Measurements from ENCODE around the gene TNFRSF19.
A peak's percentile ranks its signal among the peaks of the same experiment; 100 is the strongest.

Gene TNFRSF19

DNA sequence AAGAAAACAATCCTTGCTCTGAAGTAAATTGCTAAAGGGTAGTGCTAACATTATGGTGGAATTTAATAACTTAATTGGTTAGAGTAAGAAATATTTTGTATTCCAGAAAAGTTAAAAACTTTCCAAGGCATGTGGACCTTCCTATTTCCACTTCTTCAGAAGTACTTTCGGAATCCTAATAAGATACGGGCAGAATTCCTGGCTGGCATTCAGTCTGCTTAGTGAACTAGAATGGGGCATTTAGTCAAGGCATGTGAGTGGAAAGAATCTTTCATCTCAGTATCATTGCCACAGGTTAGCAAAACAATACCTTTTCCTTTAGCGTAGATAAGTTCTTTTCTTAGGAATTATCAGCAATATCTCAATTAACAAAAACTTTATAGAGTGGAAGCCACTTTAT, 85.1 kb downstream of the TNFRSF19 start:
- FAIRE-seq, result no peak
- TF ChIP-seq POU2F2 (IDR thresholded peaks at IDR 0.05; ENCODE audit: low read depth, low read length), result no peak
- no peak for TF ChIP-seq PAX5 (IDR thresholded peaks at IDR 0.05; ENCODE audit: insufficient read depth, low read length, severe bottlenecking)
- no peak for TF ChIP-seq POLR2A (IDR thresholded peaks at IDR 0.05; ENCODE audit: low read depth, low read length)
- TF ChIP-seq SPI1 (IDR thresholded peaks at IDR 0.05; ENCODE audit: low read depth, low read length), result no peak
- no peak for TF ChIP-seq TAF1 (IDR thresholded peaks at IDR 0.05; ENCODE audit: low read depth, low read length)
- TF ChIP-seq POLR2AphosphoS5 (IDR thresholded peaks at IDR 0.05; ENCODE audit: low read depth, low read length), result no peak
- no peak for DNase-seq (ENCODE audit: insufficient read length, low spot score)

DNA sequence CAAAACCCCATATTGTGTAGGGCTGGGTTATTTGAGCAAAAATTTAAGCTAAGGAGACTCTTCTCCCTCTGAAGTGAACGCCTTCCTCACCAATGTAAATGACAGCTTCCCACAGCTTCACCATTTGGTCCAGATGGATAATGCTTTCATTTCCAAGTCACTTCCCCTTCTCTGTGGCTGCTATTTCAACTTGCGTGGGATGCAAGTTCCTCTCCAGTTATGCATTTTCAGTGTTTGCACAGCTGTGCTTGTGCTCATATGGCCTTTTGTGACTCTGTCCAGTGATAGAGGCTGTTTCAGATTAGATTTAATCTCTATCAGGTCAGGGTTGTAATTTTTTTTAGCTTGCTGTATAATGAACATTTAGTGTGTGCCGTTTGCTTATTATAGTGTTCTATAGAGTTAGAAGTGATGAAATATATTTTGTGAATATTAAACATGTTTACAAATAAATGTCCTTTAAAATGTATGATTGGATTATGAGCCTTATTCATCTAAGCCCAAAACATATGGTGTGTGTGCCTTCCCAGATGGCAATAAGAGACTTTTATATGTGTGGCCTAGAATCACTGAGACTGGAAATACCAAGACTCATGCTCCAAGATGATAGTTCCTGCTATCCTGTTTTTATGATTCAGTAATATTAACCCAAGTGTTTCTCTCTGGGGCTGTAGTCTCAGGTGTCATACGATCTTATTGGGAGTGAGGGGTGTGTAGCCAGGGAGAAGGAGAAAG, 86.6 kb downstream of the TNFRSF19 start:
- peak; percentile 21 for DNase-seq (ENCODE audit: insufficient read length, low spot score)
- FAIRE-seq, result no peak
- TF ChIP-seq POLR2AphosphoS5 (IDR thresholded peaks at IDR 0.05; ENCODE audit: low read depth, low read length) (no peak), TAF1 (IDR thresholded peaks at IDR 0.05; ENCODE audit: low read depth, low read length) (no peak), POLR2A (IDR thresholded peaks at IDR 0.05; ENCODE audit: low read depth, low read length) (no peak), POU2F2 (IDR thresholded peaks at IDR 0.05; ENCODE audit: low read depth, low read length) (peak; percentile 84; the same call in 1 of the 2 replicates), PAX5 (IDR thresholded peaks at IDR 0.05; ENCODE audit: insufficient read depth, low read length, severe bottlenecking) (no peak), SPI1 (IDR thresholded peaks at IDR 0.05; ENCODE audit: low read depth, low read length) (peak; percentile 95)

- FAIRE-seq, result no peak
- TF ChIP-seq POLR2AphosphoS5 (IDR thresholded peaks at IDR 0.05; ENCODE audit: low read depth, low read length) (no peak), TAF1 (IDR thresholded peaks at IDR 0.05; ENCODE audit: low read depth, low read length) (no peak), POU2F2 (IDR thresholded peaks at IDR 0.05; ENCODE audit: low read depth, low read length) (no peak), SPI1 (IDR thresholded peaks at IDR 0.05; ENCODE audit: low read depth, low read length) (no peak), PAX5 (IDR thresholded peaks at IDR 0.05; ENCODE audit: insufficient read depth, low read length, severe bottlenecking) (no peak), POLR2A (IDR thresholded peaks at IDR 0.05; ENCODE audit: low read depth, low read length) (no peak)
- no peak for DNase-seq (ENCODE audit: insufficient read length, low spot score)
These were observed 88.8 kb downstream of the TNFRSF19 start for GRCh38 chr13:23658929-23659541.

GRCh38 chr13:23660249-23660648, 90.0 kb downstream of the TNFRSF19 start:
- no peak for TF ChIP-seq TAF1 (IDR thresholded peaks at IDR 0.05; ENCODE audit: low read depth, low read length)
- TF ChIP-seq SPI1 (IDR thresholded peaks at IDR 0.05; ENCODE audit: low read depth, low read length), result no peak
- no peak for TF ChIP-seq PAX5 (IDR thresholded peaks at IDR 0.05; ENCODE audit: insufficient read depth, low read length, severe bottlenecking)
- no peak for TF ChIP-seq POLR2AphosphoS5 (IDR thresholded peaks at IDR 0.05; ENCODE audit: low read depth, low read length)
- no peak for TF ChIP-seq POLR2A (IDR thresholded peaks at IDR 0.05; ENCODE audit: low read depth, low read length)
- TF ChIP-seq POU2F2 (IDR thresholded peaks at IDR 0.05; ENCODE audit: low read depth, low read length), result no peak
- no peak for FAIRE-seq

GRCh38 chr13:23666582-23666981, 96.4 kb downstream of the TNFRSF19 start:
- no peak for FAIRE-seq
- no peak for DNase-seq (ENCODE audit: insufficient read length, low spot score)
- TF ChIP-seq SPI1 (IDR thresholded peaks at IDR 0.05; ENCODE audit: low read depth, low read length), result no peak
- TF ChIP-seq TAF1 (IDR thresholded peaks at IDR 0.05; ENCODE audit: low read depth, low read length), result no peak
- no peak for TF ChIP-seq POLR2A (IDR thresholded peaks at IDR 0.05; ENCODE audit: low read depth, low read length)
- no peak for TF ChIP-seq POU2F2 (IDR thresholded peaks at IDR 0.05; ENCODE audit: low read depth, low read length)
- no peak for TF ChIP-seq PAX5 (IDR thresholded peaks at IDR 0.05; ENCODE audit: insufficient read depth, low read length, severe bottlenecking)
- TF ChIP-seq POLR2AphosphoS5 (IDR thresholded peaks at IDR 0.05; ENCODE audit: low read depth, low read length), result no peak

More at GRCh38 chr13:23660249-23660648, 90.0 kb downstream of the TNFRSF19 start:
- no peak for DNase-seq (ENCODE audit: insufficient read length, low spot score)

GRCh38 chr13:23667750-23668149, 97.5 kb downstream of the TNFRSF19 start:
- no peak for TF ChIP-seq SPI1 (IDR thresholded peaks at IDR 0.05; ENCODE audit: low read depth, low read length)
- no peak for TF ChIP-seq PAX5 (IDR thresholded peaks at IDR 0.05; ENCODE audit: insufficient read depth, low read length, severe bottlenecking)
- no peak for TF ChIP-seq POU2F2 (IDR thresholded peaks at IDR 0.05; ENCODE audit: low read depth, low read length)
- no peak for TF ChIP-seq POLR2AphosphoS5 (IDR thresholded peaks at IDR 0.05; ENCODE audit: low read depth, low read length)
- no peak for TF ChIP-seq POLR2A (IDR thresholded peaks at IDR 0.05; ENCODE audit: low read depth, low read length)
- no peak for TF ChIP-seq TAF1 (IDR thresholded peaks at IDR 0.05; ENCODE audit: low read depth, low read length)
- no peak for FAIRE-seq
- DNase-seq (ENCODE audit: insufficient read length, low spot score), result no peak

DNA sequence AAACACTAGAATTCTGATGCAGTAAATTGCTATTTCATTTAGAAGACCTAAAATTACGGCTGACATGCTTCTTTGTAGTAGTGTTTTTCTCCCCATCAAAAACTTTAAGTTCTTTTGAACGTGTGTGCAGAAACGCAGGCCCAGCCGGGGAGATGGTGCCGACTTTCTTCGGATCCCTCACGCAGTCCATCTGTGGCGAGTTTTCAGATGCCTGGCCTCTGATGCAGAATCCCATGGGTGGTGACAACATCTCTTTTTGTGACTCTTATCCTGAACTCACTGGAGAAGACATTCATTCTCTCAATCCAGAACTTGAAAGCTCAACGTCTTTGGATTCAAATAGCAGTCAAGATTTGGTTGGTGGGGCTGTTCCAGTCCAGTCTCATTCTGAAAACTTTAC, 98.3 kb downstream of the TNFRSF19 start:
- no peak for DNase-seq (ENCODE audit: insufficient read length, low spot score)
- TF ChIP-seq POU2F2 (IDR thresholded peaks at IDR 0.05; ENCODE audit: low read depth, low read length) (no peak), SPI1 (IDR thresholded peaks at IDR 0.05; ENCODE audit: low read depth, low read length) (no peak), POLR2A (IDR thresholded peaks at IDR 0.05; ENCODE audit: low read depth, low read length) (no peak), TAF1 (IDR thresholded peaks at IDR 0.05; ENCODE audit: low read depth, low read length) (no peak), POLR2AphosphoS5 (IDR thresholded peaks at IDR 0.05; ENCODE audit: low read depth, low read length) (no peak), PAX5 (IDR thresholded peaks at IDR 0.05; ENCODE audit: insufficient read depth, low read length, severe bottlenecking) (no peak)
- FAIRE-seq, result no peak

DNA sequence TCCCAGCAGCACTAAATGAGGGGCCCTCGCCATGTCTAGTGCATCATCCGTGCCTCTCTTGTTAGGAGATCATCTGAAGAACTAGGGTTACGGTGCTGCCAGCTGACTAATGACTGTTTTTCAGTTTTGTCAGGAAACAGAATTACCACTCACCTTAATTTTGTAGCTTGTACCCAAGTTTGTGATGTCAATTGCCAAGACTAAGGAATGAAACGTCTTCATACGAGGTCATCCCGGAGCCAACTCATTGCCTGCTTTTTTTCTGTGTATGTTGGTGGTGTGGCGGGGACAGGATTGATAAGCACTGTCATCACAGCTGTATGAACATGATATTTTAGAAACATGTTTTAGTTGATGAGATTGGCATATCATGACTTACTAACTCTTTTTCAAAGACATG, 100.6 kb downstream of the TNFRSF19 start:
- DNase-seq (ENCODE audit: insufficient read length, low spot score), result no peak
- TF ChIP-seq TAF1 (IDR thresholded peaks at IDR 0.05; ENCODE audit: low read depth, low read length) (no peak), POU2F2 (IDR thresholded peaks at IDR 0.05; ENCODE audit: low read depth, low read length) (no peak), POLR2A (IDR thresholded peaks at IDR 0.05; ENCODE audit: low read depth, low read length) (no peak), SPI1 (IDR thresholded peaks at IDR 0.05; ENCODE audit: low read depth, low read length) (no peak)
- no peak for FAIRE-seq

DNA sequence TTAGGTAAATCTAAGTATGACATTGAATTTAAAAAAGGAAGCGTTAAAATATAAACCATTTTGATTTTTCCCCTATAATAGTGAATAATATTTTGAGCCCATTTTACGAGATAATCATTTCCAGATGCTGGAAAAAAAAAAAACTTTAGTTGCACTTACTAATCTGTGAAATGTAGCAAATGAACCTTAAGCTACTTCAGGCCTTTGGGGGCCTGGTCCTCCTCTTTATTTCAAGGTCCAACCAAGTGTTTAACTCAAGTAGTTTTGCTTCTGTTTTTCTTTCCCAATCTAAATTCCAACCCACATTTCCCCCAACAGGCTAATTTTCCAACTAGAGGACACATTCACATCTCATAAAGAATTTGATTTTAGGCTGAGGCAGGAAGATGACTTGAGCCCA, 101.2 kb downstream of the TNFRSF19 start:
- DNase-seq (ENCODE audit: insufficient read length, low spot score) (no peak), FAIRE-seq (no peak)
- TF ChIP-seq TAF1 (IDR thresholded peaks at IDR 0.05; ENCODE audit: low read depth, low read length) (no peak), SPI1 (IDR thresholded peaks at IDR 0.05; ENCODE audit: low read depth, low read length) (no peak), POLR2AphosphoS5 (IDR thresholded peaks at IDR 0.05; ENCODE audit: low read depth, low read length) (no peak), PAX5 (IDR thresholded peaks at IDR 0.05; ENCODE audit: insufficient read depth, low read length, severe bottlenecking) (no peak), POLR2A (IDR thresholded peaks at IDR 0.05; ENCODE audit: low read depth, low read length) (no peak), POU2F2 (IDR thresholded peaks at IDR 0.05; ENCODE audit: low read depth, low read length) (no peak)
